Left renal pelvis (tissue), 4 donors: ENCODE measurements around the gene ACD. TPM values are rescaled to one million over a fixed set of nuclear protein-coding genes. Genes with fewer than 3 reads are reported as not detected.
"Not testable (repeated sequence)": the region's sequence is repeated elsewhere in the genome, so short reads cannot be mapped to it uniquely, and the experiment has no call there.

ENCODE experiments used
- DNase-seq, 4 donors: peaks; one replicate each; pipeline ENCODE4 v3.0.0-alpha.2; 2013; ENCODE audit warnings: low read depth in 4 of 4, low spot score in 3 of 4
- polyA plus RNA-seq, 4 donors: library from polyadenylated mRNA; unstranded; fragments of 120-200 nt; gene quantifications; one replicate each; pipeline ENCODE4 v1.2.1, GENCODE V29; 2013; ENCODE audit not compliant: insufficient read length in 4 of 4

The ACD gene
- polyA plus RNA-seq = 10 to 100 TPM; 19.4 to 30.0 (median 21.8) TPM

GRCh38 chr16:67659675-67660563, at the start of gene ACD:
ACD (minus strand) TSS chr16:67660260; CDS start chr16:67660220, 40 bp downstream.
- DNase-seq = peak; percentile 78 to 87 (median 85)

- DNase-seq = no peak
Observed at GRCh38 chr16:67709050-67709449, 49.0 kb upstream of the ACD start.

- DNase-seq = no peak
Observed at GRCh38 chr16:67708368-67708771, 48.3 kb upstream of the ACD start.

GRCh38 chr16:67707790-67708189, 47.7 kb upstream of the ACD start:
- DNase-seq = no peak

- no peak for DNase-seq
Observed at GRCh38 chr16:67707210-67707609, 47.1 kb upstream of the ACD start.

- no peak for DNase-seq
Observed at GRCh38 chr16:67704110-67704509, 44.0 kb upstream of the ACD start.

GRCh38 chr16:67703626-67704025, 43.6 kb upstream of the ACD start:
- DNase-seq = no peak

- no peak for DNase-seq
Observed at GRCh38 chr16:67702130-67702529, 42.1 kb upstream of the ACD start.

GRCh38 chr16:67701420-67701819, 41.4 kb upstream of the ACD start:
- DNase-seq = no peak

GRCh38 chr16:67699265-67699664, 39.2 kb upstream of the ACD start:
- no peak for DNase-seq

GRCh38 chr16:67697422-67698185, 37.5 kb upstream of the ACD start:
- no peak for DNase-seq

- no peak for DNase-seq
Observed at GRCh38 chr16:67694611-67695010, 34.6 kb upstream of the ACD start.

GRCh38 chr16:67693517-67694285, 33.6 kb upstream of the ACD start:
- not testable (repeated sequence) for DNase-seq

- DNase-seq = no peak
Observed at GRCh38 chr16:67685388-67686112, 25.5 kb upstream of the ACD start.

- no peak for DNase-seq
Observed at GRCh38 chr16:67683767-67684166, 23.7 kb upstream of the ACD start.

- DNase-seq = no peak
Observed at GRCh38 chr16:67679935-67680897, 20.2 kb upstream of the ACD start.

GRCh38 chr16:67678354-67679023, 18.4 kb upstream of the ACD start:
- DNase-seq = no peak

- no peak for DNase-seq
Observed at GRCh38 chr16:67677712-67678111, 17.7 kb upstream of the ACD start.

- DNase-seq = no peak
Observed at GRCh38 chr16:67676939-67677338, 16.9 kb upstream of the ACD start.
